Rectal smooth muscle tissue (tissue), 1 donor: Measurements from ENCODE around the gene CENPO.
"Not testable (repeated sequence)": the region's sequence is repeated elsewhere in the genome, so short reads cannot be mapped to it uniquely, and the experiment has no call there.

Experiments
- H3K27ac ChIP-seq: one replicate; pipeline ENCODE4 v1.7.0; 2013; ENCODE audit warnings: low read depth, low read length, inconsistent platforms
- H3K27me3 ChIP-seq: one replicate; pipeline ENCODE4 v1.7.0; 2013; ENCODE audit warnings: low read length; ENCODE audit not compliant: control insufficient read depth, insufficient read depth
- H3K36me3 ChIP-seq: one replicate; pipeline ENCODE4 v1.7.0; 2013; ENCODE audit warnings: low read length; ENCODE audit not compliant: control insufficient read depth, insufficient read depth
- H3K4me1 ChIP-seq: one replicate; pipeline ENCODE4 v1.7.0; 2013; ENCODE audit warnings: low read length; ENCODE audit not compliant: control insufficient read depth, insufficient read depth
- H3K4me3 ChIP-seq: one replicate; pipeline ENCODE4 v1.7.0; 2013; ENCODE audit warnings: low read length
- H3K9ac ChIP-seq: one replicate; pipeline ENCODE4 v1.7.0; 2013; ENCODE audit warnings: low read length

The CENPO gene

GRCh38 chr2:24828238-24828996, 35.2 kb downstream of the CENPO start:
- Histone ChIP-seq H3K4me1 (no peaks in the 10 kb centered on the region), H3K9ac (no peak overlapping the region), H3K27ac (no peak overlapping the region), H3K27me3 (no peaks in the 10 kb centered on the region), H3K36me3 (no peaks in the 10 kb centered on the region), H3K4me3 (no peak overlapping the region)

DNA sequence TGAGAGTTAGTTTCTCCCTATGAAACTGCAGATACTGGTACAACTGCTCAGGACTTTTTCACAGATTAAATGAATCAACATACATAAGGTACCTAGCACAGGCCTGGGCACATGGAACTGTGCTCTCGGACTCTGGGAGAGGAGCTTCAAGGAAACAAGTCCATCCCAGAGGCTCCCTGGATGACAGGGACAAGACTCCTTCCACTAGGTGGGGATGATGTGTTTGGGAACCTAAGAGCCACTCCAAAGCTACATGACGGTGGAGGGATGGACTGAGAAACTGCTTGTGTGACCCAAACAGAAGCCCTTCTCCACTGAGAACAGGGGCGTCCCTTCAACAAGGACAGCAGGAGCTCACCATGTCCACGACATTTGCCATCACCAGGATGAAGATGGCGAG, 37.1 kb downstream of the CENPO start:
- no peaks in the 10 kb centered on the region for H3K27me3 ChIP-seq
- no peak overlapping the region for H3K27ac ChIP-seq
- no peaks in the 10 kb centered on the region for H3K36me3 ChIP-seq
- H3K4me1 ChIP-seq = no peaks in the 10 kb centered on the region
- H3K4me3 ChIP-seq = no peak overlapping the region
- no peak overlapping the region for H3K9ac ChIP-seq

DNA sequence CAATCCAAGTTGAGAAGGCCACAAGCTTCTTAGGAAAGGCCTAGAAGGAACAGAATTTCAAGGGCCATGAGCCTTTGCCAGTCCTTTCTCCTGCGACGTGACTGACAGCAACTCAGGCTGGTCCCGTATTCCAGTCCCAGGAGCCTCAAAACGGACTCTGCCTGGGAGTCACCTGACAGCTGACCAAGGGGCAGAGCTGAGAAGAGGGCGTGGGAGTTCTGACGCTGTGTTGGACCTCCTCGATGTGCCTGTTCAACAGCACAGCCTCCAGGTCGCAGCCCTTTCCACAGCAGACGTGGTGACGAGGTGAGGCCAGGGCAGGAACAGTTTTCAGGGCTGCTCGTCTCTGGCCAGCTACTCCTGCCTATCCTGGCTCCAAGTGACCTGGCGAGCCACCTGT, 37.6 kb downstream of the CENPO start:
- Histone ChIP-seq H3K27me3 (no peaks in the 10 kb centered on the region), H3K4me1 (no peaks in the 10 kb centered on the region), H3K9ac (no peak overlapping the region), H3K27ac (no peak overlapping the region), H3K36me3 (no peaks in the 10 kb centered on the region), H3K4me3 (no peak overlapping the region)

DNA sequence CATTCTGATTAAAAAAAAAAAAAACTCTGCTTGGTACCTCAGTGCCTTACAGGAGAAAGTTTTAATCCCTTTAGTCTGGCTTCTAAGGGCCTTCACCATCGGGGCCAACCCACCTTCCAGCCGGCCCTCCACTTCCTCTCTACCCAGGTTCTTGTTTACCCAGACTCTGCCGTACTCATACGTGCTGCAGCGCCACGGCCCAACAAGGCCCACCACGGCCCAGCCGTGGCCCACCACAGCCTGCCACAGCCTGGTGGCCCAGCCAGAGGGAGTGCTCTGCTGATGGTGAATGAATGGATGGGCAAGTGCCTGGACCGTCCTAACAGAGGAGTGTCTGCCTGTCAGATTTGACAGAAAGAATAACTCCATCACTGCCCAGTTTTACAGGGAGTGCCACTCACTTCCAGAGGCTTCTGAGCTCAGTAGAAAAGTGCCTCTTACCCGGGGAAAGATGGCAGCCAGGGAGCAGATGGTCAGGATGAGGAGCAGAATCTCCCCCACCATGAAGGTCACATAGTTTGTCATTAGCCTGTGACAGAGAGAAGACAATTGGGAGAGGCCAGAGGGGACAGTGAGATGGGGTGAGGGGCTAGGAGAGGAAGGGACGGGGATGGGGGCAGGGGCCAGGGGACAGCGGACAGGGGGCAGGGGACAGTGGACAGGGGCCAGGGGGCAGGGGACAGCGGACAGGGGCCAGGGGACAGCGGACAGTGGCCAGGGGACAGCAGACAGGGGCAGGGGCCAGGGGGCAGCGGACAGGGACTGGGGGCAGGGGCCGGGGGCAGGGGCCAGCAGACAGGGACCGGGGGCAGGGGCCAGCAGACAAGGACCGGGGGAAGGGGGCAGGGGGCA, 38.2 kb downstream of the CENPO start:
- no peaks in the 10 kb centered on the region for H3K36me3 ChIP-seq
- H3K9ac ChIP-seq = no peak overlapping the region
- no peaks in the 10 kb centered on the region for H3K4me1 ChIP-seq
- H3K27me3 ChIP-seq = no peaks in the 10 kb centered on the region
- no peak overlapping the region for H3K4me3 ChIP-seq
- H3K27ac ChIP-seq = no peak overlapping the region

- Histone ChIP-seq H3K27ac (no peak overlapping the region), H3K27me3 (no peaks in the 10 kb centered on the region), H3K4me3 (no peak overlapping the region), H3K9ac (no peak overlapping the region), H3K4me1 (no peaks in the 10 kb centered on the region), H3K36me3 (no peaks in the 10 kb centered on the region)
Observed at GRCh38 chr2:24832073-24832461, 38.8 kb downstream of the CENPO start.

DNA sequence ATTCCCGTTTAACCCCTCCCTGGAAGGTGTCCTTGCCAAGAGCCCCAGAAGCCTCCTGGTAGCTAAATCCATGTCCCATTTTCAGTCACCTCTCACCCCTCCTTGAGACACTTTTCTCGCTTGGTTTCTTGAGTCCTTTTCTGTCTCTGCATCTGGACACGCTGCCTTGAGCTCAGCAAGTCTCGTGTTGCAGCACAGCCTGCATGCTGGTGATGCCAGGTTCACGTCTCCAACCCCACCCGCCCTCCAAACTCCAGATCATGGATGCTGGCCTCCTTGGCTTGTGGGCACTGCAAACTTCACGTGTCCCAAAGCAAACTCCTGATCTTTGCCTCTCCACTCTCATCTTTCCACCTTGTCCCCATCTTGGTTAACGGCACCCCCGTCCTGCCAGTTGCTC, 39.3 kb downstream of the CENPO start:
- Histone ChIP-seq H3K4me1 (no peaks in the 10 kb centered on the region), H3K36me3 (no peaks in the 10 kb centered on the region), H3K27me3 (no peaks in the 10 kb centered on the region), H3K9ac (no peak overlapping the region), H3K27ac (no peak overlapping the region), H3K4me3 (no peak overlapping the region)

DNA sequence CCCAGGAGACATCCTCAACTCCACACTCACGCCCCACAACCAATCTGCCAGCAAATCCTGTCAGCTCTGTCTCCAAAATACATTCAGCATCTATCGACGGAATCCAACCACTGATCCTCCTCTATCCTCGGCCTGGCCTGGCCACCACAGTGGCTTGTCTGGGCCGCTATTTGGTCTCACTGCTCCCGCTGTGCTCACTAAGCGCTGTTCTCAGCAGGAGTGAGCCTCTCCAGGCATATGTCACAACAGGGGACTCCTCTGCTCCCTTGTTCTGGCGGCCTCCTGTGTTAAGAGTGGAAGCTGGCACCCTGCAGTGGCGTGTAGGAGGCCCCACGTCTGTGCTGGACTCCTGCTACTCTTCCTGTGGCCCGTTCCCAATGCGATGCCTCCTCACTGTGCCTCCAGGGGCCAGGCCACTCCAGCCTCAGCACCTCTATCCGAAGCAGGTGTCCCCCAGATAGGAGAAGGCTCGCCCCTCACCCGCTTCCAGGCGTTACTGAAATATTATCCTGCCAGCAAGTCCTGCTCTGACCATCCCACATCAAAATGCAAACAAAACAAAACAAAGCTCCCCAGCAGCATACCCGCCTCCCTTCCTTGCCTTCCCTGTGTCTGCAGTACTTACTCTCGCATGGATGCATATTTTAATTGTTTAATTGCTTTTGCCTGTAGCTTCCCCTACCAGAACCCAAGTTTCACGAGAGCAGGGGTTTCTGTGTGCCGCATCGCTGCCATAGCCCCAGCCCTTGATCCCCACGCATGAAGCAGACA, 39.9 kb downstream of the CENPO start:
- no peak overlapping the region for H3K4me3 ChIP-seq
- no peaks in the 10 kb centered on the region for H3K27me3 ChIP-seq
- no peak overlapping the region for H3K27ac ChIP-seq
- H3K4me1 ChIP-seq = no peaks in the 10 kb centered on the region
- H3K9ac ChIP-seq = no peak overlapping the region
- no peaks in the 10 kb centered on the region for H3K36me3 ChIP-seq

DNA sequence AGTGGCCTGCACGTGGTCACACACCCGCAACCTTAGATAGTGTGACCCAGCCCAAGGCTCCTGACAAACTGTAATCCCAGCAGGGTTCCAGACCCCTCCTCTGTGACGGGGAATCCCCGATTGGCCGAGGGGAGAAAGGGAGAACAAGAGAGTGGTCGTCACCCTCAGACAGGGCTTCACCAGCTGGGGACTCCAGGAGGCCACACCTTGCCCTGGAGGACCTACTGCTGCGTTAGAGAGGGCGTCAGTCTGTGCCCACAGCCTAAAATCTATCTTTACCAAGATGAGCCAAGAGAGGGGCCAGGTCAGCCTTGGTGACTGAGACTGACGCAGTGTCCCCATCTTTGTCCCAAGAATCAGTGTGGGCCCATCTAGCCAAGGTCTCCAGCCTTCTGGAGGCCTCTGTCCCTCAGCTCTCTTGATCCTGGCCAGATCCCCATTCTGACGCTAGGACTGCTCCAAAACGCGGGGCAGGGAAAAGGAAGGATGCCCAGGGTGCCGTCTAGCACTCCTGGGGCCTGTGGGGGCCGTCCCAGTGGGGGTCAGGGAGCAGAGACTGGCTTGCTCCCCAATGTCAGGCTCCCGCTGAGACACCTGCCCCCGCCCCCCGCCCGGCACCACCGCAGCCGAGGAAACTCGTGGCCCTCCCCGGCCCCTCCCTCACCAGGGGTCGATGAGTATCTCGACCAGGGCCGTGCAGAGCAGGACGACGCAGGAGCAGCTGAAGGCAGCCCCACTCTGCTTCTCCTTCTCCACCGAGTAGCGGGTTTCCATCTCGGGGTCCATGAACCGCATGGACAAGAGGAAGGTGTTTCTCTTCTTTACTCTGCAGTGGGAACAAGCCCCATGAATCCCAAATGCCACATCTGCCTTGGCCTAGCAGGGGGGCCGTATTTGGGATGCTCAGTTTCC, 40.9 kb downstream of the CENPO start:
- Histone ChIP-seq H3K36me3 (no peaks in the 10 kb centered on the region), H3K9ac (no peak overlapping the region), H3K4me3 (no peak overlapping the region), H3K4me1 (no peaks in the 10 kb centered on the region), H3K27ac (no peak overlapping the region), H3K27me3 (no peaks in the 10 kb centered on the region)

DNA sequence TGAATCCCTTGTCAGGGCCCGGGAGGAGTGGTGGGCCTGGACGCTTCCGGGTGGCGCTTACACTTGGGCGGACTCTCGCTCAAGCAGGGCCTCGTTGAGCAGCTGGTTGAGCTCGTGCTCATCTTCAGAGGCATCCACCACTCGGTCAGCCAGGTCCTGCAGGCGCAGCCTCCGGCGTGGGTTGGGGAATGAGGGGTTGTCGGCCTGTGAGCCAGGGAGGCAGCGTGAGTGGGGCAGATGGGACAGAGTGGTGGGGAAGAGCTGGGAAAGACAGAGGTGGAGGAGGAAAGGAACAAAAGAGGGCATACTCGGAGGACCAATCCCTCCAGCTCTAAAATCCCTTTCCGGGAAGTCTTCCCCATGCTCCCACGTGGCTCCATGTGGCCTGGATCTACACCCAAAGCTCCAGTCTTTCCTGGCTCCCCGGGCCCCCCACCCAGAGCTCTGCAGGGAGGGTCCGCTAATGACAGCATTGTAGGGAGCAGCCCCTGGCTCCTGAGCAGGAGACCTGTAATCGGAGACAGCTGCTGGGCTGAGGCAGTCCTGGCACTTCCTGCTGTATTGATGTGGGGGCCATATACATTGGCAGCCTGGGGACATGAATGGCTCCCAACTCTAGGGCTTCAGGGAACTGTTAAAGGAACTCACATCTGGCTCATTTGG, 41.6 kb downstream of the CENPO start:
- H3K27me3 ChIP-seq = no peaks in the 10 kb centered on the region
- no peaks in the 10 kb centered on the region for H3K36me3 ChIP-seq
- no peak overlapping the region for H3K27ac ChIP-seq
- H3K4me3 ChIP-seq = no peak overlapping the region
- no peaks in the 10 kb centered on the region for H3K4me1 ChIP-seq
- no peak overlapping the region for H3K9ac ChIP-seq

DNA sequence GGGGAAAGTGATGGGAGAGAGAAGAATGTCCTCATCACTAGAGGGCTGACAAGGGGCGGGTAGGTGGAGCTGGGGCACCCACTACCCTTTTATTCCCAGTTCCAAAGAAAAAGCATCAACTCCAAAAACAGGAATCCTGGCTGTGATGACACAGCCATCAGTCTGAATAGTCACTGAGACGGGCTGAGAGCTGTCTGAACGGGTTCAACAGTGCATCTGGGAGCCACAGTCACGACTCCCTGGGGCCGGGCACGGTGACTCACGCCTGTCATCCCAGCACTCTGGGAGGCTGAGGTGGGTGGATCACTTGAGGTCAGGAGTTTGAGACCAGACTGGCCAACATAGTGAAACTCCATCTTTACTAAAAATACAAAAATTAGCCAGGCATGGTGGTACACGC, 42.2 kb downstream of the CENPO start:
- not testable (repeated sequence) for H3K27me3 ChIP-seq, H3K4me1 ChIP-seq, H3K4me3 ChIP-seq, H3K36me3 ChIP-seq, H3K27ac ChIP-seq, H3K9ac ChIP-seq

DNA sequence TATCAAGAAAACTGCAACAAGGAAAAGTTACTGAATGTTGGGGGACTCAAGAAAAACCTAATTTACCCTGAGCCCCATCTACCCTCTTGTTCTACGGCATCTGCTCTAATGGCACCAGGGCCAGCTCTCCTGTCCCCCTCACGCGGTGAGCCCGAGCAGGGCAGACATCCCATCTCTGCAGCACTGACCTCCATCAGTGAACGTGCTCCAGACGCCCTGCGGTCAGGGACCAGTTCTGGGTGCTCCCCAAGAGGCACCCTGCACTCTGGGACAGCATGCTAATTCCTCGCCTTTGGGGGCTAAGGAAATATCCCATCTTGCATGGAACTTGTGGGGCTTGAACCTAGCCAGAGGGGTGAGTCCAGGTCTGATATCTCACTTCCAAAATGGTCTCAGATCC, 43.0 kb downstream of the CENPO start:
- Histone ChIP-seq H3K36me3 (no peaks in the 10 kb centered on the region), H3K27ac (no peak overlapping the region), H3K4me1 (no peaks in the 10 kb centered on the region), H3K27me3 (no peaks in the 10 kb centered on the region), H3K4me3 (no peak overlapping the region), H3K9ac (no peak overlapping the region)
